HG02610 (cell line): ENCODE data around the gene MB.
"Not testable (repeated sequence)": the region's sequence is repeated elsewhere in the genome, so short reads cannot be mapped to it uniquely, and the experiment has no call there.

Source experiments
- ATAC-seq: cut with Tn5 transposase; IDR thresholded peaks from one replicate; pipeline ENCODE4 v1.9.1; 2021; ENCODE audit warnings: mild to moderate bottlenecking, moderate library complexity; ENCODE audit not compliant: unreplicated experiment

MB gene

DNA sequence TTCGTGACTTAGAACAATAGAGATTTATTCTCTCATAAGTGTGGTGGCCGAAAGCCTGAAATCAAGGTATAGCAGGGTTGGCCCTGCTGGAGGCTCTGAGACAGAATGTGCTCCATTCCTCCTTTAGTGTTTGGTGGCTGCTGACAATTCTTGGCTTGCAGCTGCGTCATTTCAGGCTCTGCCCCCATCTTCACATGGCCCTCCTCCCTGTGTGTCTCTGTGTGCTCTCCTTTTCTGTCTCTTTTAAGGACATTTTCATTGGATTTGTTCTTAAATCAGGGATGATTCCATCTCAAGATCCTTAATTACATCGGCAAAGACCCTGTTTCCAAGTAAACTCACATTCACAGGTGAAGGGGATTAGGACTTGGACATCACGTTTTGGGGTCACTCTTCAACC, 20.9 kb upstream of the MB start:
- no peak for ATAC-seq

DNA sequence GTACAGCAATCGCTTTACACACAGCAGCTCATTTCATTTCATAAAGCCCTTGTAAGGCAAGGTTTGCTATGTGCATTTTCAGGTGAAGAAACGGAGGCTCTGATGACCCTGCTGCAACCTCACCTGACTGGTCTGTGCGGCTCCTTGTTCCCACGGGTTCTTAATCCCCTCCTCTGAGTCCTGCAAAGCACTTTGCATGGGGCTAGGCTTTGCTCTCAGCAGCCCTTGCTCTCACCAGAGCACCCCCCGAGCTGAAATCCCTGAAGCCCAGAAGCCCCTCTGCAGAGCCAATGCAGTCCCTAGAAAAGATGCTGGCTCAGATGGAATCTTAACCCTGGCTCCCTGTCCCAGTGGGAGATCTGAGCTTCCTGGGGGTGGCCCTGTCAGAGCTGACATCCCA, 20.1 kb upstream of the MB start:
- ATAC-seq, result no peak

DNA sequence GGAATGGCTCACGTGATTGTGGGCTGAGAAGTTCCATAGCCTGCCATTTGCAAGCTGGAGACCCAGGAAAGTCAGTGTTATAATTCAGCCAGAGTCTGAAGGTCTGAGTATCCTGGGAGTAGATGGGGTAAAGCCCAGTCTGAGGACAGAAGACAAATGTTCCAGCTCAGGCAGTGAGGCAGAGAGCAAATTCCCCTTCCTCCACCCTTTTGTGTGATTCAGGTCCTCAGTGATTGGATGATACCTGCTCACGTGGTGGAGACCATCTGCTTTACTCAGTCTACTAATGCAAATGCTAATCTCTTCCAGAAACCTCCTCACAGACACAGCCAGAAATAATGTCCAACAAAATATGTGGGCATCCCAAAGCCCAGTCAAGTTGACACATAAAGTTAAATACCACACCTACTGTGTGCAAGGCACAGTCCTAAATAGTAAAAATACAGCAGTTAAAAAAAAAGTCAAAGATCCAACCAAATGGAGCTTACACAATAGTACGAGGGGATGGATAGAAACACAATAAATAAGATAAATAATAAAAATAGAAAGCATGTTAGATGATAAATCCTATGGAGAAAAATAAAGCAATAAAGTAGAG, 17.9 kb upstream of the MB start:
- ATAC-seq, result no peak

DNA sequence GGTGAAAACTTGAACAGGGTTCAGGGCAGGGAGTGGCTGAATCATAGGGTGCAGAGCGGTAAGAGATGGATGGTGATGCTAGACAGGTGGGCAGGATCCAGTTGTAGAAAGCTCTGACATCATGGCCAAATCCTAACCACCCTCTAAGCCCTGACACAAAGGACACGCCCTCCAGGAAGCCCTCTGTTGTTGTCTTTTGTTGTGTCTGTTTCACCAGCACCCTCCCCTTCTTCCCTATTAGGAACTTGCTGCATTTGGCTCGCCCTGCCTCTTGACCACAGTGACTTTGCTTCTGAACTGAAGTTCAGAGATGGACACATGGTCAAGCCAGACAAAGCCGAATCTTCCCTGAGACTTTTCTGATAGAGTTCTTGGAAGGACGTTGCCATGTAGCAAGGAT, 16.9 kb upstream of the MB start:
- ATAC-seq, result no peak

DNA sequence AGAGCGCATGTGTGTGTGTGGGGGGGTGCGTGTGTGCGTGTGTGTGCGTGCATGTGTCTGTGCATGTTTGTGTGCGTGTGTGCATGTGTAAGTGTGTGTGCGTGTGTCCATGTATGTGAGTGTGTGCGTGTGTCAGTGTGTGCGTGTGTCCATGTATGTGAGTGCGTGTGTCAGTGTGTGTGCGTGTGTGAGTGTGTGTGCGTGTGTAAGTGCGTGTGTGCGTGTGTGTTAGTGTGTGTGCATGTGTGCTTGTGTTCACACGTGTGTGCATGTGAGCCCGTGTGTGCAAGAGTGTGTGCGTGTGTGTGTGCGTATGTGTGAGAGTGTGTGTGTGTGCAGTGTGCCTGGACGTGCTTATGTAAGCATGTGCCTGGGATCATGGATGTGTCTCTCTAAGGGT, 16.4 kb upstream of the MB start:
- no peak for ATAC-seq

DNA sequence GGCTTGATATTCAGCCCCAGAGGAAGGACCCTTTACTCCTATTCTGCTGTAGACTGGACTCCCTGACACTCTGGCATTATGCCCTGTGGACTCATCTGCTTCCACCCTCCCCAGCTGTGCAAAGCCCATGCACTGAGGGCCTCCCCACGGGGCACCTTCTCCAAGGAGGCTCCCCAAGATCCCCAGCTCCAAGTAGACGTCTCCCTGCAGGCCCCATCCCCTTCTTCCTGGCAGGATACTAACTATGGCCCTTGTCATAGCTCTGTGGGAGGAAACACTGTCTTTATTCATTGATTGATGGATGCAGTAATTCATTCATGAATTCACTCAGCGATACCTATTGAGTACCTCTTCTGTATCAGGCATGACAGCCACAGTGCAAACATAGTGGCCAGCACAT, 15.8 kb upstream of the MB start:
- no peak for ATAC-seq

DNA sequence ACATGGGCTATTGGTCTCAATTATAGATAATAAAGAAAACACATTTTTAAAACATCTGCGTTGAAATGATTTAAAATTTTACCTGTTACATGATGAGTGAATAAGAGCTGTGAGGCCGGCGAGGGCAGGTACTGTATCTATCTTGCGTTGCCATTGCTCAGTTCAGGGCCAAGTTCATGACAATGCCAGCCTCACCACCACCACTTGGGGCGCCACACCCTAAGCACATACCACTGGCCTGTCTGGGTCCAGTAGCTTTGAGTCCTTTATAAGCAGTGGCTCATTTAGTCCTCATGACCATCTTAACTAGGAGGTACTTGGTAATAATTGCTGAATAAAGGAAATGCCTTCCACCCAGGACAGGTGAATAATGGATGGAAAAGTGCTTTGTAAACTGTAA, 14.5 kb upstream of the MB start:
- ATAC-seq, result no peak

DNA sequence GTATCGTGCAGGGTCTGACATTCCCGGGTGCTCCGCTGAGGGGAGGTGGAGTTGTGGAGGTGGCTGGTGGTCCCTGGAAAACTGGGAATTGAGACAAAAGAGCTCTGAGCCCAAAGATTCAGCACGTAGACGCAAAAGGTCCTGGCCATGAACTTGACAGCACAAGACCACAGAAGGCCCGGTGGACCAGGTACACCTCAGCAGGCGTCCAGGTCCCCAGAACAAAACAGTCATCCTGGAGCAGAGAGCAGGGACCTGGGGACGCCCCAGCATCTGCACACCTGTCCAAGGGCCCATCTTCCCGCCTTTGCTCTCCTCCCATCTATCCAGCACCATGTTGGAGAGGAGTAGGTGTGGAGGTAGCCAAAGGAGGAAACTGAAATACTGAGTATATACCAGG, 13.8 kb upstream of the MB start:
- no peak for ATAC-seq

DNA sequence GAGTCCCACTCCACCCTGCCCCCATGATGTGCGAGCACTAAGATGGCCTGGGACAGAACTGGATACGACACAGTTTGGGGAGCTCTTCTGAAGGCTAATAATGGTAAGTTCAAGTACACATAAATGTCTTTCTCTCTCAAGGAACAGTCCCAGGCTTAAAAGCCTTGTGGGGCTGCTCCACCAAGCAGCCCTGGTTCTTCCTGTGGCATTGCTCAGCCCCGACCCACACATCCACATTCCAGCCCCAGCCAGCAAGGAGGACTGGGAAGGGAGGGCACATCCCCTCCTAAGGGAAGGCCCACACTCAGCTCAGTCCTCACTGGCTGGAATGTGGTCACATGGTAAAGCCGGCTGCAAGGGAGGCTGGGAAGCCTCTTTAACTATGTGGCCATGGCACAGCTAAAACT, 13.3 kb upstream of the MB start:
- no peak for ATAC-seq

DNA sequence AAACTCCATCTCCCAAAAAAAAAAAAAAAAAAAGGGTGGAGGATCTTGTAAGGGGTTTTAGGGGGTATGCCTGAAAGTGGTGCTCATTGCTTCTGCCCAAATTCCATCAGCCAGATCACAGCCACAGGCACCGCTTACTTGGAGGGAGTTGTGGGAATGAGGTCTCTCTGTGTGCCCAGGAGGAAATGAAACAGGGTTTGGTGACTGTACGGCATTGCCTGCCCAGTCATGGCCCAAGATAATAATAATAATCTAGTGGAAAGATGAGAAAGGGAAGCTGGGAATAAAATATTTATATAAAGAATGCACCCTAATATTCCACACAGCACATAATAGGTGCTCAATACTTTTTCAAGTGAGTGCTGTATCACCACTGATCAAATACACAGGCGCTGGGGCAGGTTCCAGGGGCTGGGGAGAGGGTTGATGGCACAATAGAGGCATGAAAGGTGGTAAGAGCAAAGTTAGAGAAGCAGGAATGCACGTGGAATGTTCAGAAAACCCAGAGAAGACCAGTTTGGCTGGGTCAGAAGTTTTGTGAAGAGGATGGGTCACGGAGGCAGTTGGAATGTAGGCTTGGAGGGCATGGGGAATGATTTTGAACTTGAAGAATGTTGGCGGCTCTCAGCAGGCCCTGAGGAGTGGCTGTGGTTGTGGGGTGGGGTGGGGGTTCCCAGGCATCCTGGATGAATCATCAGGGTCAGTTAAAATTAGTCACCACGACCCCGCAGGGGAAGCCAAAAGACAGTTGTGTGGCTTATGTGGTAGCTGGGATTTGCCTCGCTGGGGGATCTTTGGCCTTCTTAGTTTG, 12.5 kb upstream of the MB start:
- ATAC-seq, result no peak

DNA sequence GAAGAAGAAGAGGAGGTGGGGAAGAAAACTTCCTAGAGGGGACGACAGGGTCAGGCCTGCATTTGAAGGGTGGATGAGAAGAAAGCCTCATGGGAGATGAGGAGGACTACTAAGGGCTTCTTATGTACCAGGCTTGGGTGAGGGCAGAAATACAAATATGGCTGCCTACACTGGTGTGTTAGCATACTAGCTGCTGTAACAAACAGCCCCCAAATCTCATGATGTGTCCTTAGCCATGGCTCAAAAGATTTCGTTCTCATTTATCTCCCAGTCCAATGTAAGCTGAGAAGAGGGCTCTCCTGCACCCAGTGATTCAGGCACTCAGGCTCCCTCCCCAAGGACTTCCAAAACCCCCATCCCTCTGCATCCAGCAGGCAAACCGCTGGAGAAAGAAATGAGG, 11.6 kb upstream of the MB start:
- no peak for ATAC-seq

DNA sequence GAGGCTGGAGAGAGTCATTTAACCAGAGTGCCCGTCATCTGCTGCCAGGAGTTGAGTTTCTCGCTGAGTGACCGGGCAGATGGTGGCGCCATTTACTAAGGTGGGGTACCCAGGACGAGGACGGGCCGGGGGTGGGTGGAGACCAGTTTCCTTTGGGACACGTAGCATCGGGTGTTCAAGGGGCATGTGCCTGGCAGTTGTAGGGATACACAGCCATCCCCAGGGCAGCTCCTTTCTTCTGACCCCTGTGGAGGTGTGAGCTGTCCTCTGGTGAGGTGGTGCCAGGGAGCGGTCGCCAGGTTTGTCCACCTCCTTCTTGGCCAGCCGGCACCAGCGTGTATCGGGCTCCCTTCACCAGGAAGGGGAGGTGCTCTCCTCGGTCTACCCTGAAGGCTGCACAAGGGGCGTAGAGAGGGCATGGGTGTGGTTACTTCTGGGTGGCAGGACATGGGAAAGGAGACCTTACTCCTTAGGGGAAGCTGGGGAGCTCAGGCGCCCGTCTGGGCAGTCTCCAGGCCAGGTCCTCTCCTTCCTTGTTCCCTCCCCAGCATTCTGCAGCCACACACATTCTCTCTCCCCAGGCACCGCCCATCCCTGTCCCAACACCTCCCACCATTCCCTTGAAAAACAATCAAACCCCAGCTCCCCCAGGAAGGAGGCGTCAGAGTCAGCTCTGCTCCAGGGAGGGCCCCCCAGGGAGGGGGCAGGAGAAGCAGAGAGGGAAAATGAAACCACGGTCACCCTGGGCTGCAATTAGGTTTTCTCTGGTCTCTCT, 10.3 kb upstream of the MB start:
- ATAC-seq, result no peak

DNA sequence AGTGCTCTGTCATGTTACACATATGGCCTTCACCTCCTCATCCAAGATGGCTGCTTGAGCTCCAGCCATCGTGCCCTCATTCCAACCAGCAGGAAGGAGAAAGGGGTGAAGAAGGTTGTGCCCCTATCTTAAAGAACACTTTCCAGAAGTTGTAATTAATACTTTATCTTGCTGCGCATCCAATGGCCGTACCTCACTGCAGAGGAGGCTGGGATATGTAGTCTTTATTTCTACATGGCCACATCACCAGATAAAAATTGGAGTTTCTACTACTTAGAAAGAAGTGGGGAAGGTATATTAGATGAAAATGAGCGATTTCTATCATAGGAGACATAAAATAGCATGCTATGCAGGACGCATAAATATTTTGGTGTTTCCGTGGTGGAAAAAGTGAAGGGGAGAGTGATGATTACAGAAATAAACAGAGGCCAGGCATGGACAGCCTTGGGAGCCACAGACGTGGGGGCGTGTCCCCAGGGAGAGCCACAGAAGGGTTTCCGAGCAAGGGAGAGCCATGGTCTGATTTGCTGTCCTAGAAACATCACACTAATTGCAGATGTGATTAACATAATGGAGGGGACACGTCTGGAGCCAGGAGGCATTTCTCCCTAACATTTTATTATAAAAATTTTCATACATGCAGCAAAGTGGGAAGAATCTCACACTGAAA, 8.8 kb upstream of the MB start:
- ATAC-seq, result no peak

DNA sequence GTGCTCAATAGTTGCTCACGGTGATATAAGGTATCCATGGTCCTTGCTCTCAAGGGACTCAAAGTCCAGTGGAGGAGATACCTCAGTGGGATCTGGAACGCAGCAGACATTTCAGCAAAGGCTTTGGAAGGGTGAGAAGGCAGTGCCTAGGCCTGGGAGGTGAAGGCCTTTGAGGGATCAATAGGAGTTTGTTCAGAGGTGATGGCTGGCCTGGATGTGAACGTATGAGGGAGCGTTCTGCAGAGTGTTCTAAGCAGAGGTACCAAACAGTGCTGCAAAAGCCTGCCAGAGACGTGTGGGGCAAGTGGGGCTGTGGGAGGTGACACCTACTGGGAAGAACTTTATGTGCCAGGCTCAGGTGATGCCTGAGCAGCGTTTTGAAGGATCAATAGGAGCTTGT, 7.4 kb upstream of the MB start:
- no peak for ATAC-seq

DNA sequence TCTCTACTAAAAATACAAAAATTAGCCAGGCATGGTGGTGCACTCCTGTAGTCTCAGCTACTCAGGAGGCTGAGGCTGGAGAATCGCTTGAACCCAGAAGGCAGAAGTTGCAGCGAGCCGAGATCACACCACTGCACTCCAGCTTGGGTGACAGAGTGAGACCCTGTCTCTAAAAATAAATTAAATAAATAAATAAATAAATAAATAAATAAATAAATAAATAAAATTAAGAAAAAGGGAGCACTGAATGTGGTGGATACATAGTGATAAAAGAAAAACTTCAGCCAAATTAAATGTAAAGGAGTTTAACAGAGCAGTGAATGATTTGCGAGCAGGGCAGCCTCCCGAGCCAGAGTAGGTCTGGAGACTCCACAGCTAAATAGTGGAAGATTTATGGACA, 6.8 kb upstream of the MB start:
- not testable (repeated sequence) for ATAC-seq

DNA sequence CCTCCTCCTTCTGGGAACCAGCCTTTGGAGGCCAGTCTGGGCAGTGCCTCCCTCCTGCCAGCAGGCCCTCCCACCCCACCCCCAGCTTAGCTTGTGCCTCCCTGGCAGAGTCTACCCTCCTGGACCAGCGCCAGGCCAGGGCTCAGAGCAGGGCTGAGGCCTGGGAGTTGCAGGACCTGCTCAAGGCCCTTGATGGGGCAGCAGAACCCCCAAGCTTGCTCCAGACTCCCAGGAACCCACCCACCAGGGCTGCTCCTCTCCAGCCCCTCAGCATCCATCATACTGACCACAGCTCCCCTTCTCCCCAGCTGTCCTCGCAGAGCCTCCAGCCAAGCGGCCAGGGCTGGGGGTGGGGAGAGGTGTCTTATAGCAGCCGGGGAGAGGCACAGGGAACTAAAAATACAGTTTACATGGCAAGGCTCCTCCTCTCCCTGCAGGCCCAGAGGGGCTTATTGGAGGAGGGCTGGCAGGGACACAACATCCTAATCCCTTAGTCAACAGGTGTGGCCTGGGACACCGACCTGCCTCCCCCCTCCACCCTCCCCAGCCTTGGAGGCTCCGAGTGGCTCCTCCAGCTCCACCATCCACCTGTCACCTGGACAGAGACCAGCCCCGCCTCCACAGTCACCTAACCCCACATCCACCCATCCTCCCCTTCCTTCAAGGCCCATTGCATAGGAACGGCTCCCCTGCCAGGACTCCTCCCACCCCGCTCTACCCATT, 5.2 kb upstream of the MB start:
- ATAC-seq, result no peak

DNA sequence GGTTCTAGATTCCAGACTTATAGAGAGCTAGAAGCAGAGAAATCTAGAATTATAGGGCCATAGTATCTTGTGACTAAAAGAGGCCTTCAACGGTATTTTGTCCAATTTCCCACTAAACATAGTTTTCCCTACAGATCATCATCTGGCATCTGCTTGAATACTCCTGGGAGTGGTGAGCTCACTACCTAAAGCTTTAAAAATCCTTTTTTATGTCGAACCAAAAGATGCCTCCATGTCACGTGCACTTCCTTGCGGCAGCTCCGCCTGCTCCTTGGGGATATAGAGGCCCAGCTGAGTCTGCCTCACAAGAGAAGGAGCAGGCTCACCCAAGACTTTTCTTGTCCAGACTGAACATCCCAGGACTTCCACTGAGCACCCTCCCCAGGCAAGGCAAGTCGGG, 4.3 kb upstream of the MB start:
- ATAC-seq, result no peak

DNA sequence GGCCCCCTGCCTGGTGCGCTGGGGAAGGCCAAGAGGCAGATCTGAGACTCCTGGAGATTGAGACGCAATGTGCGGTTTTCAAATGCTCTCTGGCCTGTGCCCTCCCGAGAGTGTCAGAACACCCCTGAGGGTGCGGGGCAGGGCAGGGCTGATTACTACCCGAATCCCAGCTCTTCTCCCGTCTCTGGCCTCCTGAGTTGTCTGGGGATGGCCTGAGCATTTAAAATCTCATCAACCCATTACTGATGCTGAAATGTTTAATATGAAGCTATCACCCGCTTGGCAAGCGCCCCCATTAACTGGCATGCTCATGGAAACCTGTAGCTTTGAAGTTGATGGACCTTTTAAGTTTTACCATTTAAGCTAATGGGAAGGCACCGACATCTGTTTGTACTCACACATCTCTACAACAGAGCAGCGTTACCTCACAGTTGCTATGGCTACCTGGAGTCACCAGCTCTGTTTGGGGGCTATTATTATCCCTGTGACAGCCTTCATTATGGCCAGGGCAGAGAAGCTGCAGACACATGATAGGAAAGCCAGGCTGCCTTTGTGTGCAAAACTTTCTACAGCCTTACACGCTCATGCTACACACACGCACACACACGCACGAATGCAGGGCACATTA, 3.6 kb upstream of the MB start:
- no peak for ATAC-seq

DNA sequence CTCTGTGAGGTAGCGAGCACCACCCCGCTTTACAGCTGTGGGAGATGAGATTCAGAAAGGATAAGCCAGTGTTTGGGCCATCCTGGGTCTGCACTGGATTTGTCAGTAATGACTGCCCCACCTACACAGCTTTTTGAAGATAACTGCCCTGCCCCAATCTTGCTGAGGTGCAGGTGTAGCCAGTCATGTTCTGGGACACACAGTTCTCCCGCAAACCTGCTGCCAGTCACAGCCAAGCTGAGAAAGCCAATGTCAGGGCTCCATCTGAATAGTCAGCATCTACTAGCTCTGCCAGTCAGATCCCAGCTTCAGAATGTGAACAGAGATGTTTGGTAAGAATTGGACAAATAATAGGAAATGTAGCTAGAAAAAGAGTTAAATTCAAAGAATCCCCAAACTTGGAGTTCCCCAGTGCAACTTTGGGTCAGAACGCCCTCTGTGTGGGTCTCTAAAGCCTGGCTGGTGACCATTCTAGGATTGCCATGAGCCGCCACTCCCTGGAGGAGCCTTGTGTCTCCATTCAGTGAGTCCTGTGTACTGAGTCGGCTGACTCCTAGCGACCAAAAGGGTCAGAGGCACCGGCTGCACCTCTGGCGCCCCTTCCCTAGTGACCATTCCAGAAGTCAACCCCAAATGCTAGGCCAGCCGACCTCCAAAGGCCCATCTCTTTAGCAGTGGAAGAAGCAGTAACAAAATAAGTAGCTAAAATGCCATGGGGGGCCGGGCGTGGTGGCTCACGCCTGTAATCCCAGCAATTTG, 2.4 kb upstream of the MB start:
- no peak for ATAC-seq
